IMR-90 (cell line): ENCODE data around the gene TLR10. TPM values are rescaled to one million over a fixed set of nuclear protein-coding genes. Genes with fewer than 3 reads are reported as not detected.

Experiments
- ATAC-seq: fragments of 200-7000 bp; cut with Tn5 transposase; 2 replicates; pipeline ENCODE4 v1.9.1; 2020; ENCODE audit warnings: low read depth, mild to moderate bottlenecking, moderate library complexity
- BruUV-seq: library from RNA; stranded (reverse); fragments of 400-500 nt; replicated peaks from 2 replicates; lab custom pipeline; 2021; lab: Mats Ljungman, UMichigan
- CTCF ChIA-PET: fragments of 300-600 bp; formaldehyde crosslinking; extraction: SDS; loops from one replicate; lab custom pipeline; 2021; ENCODE audit warnings: antibody characterized with exemption; lab: Yijun Ruan, JAX
- POLR2A ChIA-PET: fragments of 300-600 bp; sonication (Branson Sonifier 250); formaldehyde crosslinking; loops from one replicate; lab custom pipeline; 2022; ENCODE audit warnings: antibody characterized with exemption; ENCODE audit not compliant: unreplicated experiment; lab: Charles Lee
- DNase-seq: peaks from one replicate; pipeline ENCODE4 v3.0.0; 2013
- H2AFZ ChIP-seq: replicated peaks from 2 replicates; pipeline ENCODE3; 2013; ENCODE audit warnings: low read length, mild to moderate bottlenecking; ENCODE audit not compliant: poor library complexity
- H2AK5ac ChIP-seq: 2 replicates; pipeline ENCODE4 v1.6.1; 2013; ENCODE audit warnings: low read depth, low read length, inconsistent platforms
- H2AK9ac ChIP-seq: replicated peaks from 2 replicates; pipeline ENCODE3; 2013; ENCODE audit warnings: mild to moderate bottlenecking, low read depth, low read length, moderate library complexity; ENCODE audit not compliant: poor library complexity
- H2BK120ac ChIP-seq: 2 replicates; pipeline ENCODE4 v1.6.1; 2013; ENCODE audit warnings: low read depth, low read length, inconsistent platforms
- H2BK15ac ChIP-seq: 3 replicates; pipeline ENCODE4 v1.6.1; 2013; ENCODE audit warnings: low read depth, low read length, inconsistent platforms
- H2BK20ac ChIP-seq: 2 replicates; pipeline ENCODE4 v1.6.1; 2013; ENCODE audit warnings: low read depth, mild to moderate bottlenecking, inconsistent platforms, low read length, moderate library complexity
- H2BK5ac ChIP-seq: 2 replicates; pipeline ENCODE4 v1.6.1; 2013; ENCODE audit warnings: mild to moderate bottlenecking, low read depth, low read length, inconsistent platforms; ENCODE audit not compliant: poor library complexity, severe bottlenecking
- H3K14ac ChIP-seq: replicated peaks from 2 replicates; pipeline ENCODE4 v1.6.1; 2013; ENCODE audit warnings: low read depth, low read length, inconsistent platforms
- H3K18ac ChIP-seq: 2 replicates; pipeline ENCODE4 v1.6.1; 2013; ENCODE audit warnings: low read depth, low read length, control low read depth
- H3K23ac ChIP-seq: 2 replicates; pipeline ENCODE4 v1.6.1; 2013; ENCODE audit warnings: low read depth, low read length, inconsistent platforms
- H3K27ac ChIP-seq: 2 replicates; pipeline ENCODE4 v1.5.1; 2013; ENCODE audit warnings: mild to moderate bottlenecking, control low read depth, low read length; ENCODE audit not compliant: insufficient read depth
- H3K27me3 ChIP-seq: 2 replicates; pipeline ENCODE4 v1.6.1; 2013; ENCODE audit warnings: low read length; ENCODE audit not compliant: control insufficient read depth, insufficient read depth
- H3K36me3 ChIP-seq: 2 replicates; pipeline ENCODE4 v1.6.1; 2013; ENCODE audit warnings: low read length, mixed read lengths; ENCODE audit not compliant: control insufficient read depth, insufficient read depth
- H3K4ac ChIP-seq: 2 replicates; pipeline ENCODE4 v1.6.1; 2013; ENCODE audit warnings: low read depth, low read length, inconsistent platforms
- H3K4me1 ChIP-seq: 2 replicates; pipeline ENCODE4 v1.6.1; 2013; ENCODE audit warnings: low read length, mixed read lengths; ENCODE audit not compliant: control insufficient read depth, insufficient read depth
- H3K4me2 ChIP-seq: 2 replicates; pipeline ENCODE4 v1.6.1; 2013; ENCODE audit warnings: low read depth, mild to moderate bottlenecking, control low read depth, low read length, moderate library complexity
- H3K4me3 ChIP-seq: 2 replicates; pipeline ENCODE4 v1.5.1; 2013; ENCODE audit warnings: low read depth, mild to moderate bottlenecking, control low read depth, low read length, moderate library complexity; ENCODE audit not compliant: insufficient read depth
- H3K56ac ChIP-seq: 2 replicates; pipeline ENCODE4 v1.6.1; 2013; ENCODE audit warnings: low read length, inconsistent platforms; ENCODE audit not compliant: insufficient read depth; ENCODE audit errors: extremely low read depth
- H3K79me1 ChIP-seq, 2 experiments: 2 replicates each; pipeline ENCODE4 v1.6.1; 2013; ENCODE audit warnings: low read length in 2 of 2, inconsistent platforms in 1 of 2, low read depth in 1 of 2
- H3K9ac ChIP-seq: 2 replicates; pipeline ENCODE4 v1.6.1; 2013; ENCODE audit warnings: low read depth, low read length, control low read depth
- H3K9me1 ChIP-seq: 2 replicates; pipeline ENCODE4 v1.6.1; 2013; ENCODE audit warnings: low read length, inconsistent platforms; ENCODE audit not compliant: insufficient read depth
- H3K9me3 ChIP-seq: 2 replicates; pipeline ENCODE4 v1.6.1; 2013; ENCODE audit warnings: low read length; ENCODE audit not compliant: control insufficient read depth, insufficient read depth
- H4K20me1 ChIP-seq: 2 replicates; pipeline ENCODE4 v1.6.1; 2013; ENCODE audit warnings: low read length, inconsistent platforms; ENCODE audit not compliant: insufficient read depth
- H4K5ac ChIP-seq: 2 replicates; pipeline ENCODE4 v1.6.1; 2013; ENCODE audit warnings: mild to moderate bottlenecking, low read depth, low read length, control low read depth
- H4K8ac ChIP-seq, 2 experiments: 2 replicates each; pipeline ENCODE4 v1.6.1; 2013; ENCODE audit warnings: low read depth in 2 of 2, low read length in 2 of 2, control low read depth in 1 of 2, inconsistent platforms in 1 of 2
- H4K91ac ChIP-seq: 2 replicates; pipeline ENCODE4 v1.6.1; 2013; ENCODE audit warnings: low read depth, low read length, inconsistent platforms; ENCODE audit not compliant: insufficient read depth
- BHLHE40 ChIP-seq: fragments of 150-350 bp; IDR thresholded peaks from 2 replicates; pipeline ENCODE4 v1.6.1; 2016; ENCODE audit warnings: mild to moderate bottlenecking, low read depth, low read length
- CEBPB ChIP-seq: IDR thresholded peaks from 2 replicates; pipeline ENCODE4 v1.6.1; 2012; ENCODE audit warnings: low read depth, low read length, improper control_type of control experiment
- CHD1 ChIP-seq: IDR thresholded peaks from 2 replicates; pipeline ENCODE4 v1.6.1; 2012; ENCODE audit warnings: low read depth, low read length, improper control_type of control experiment
- FOS ChIP-seq: fragments of 150-350 bp; IDR thresholded peaks from 2 replicates; pipeline ENCODE4 v1.6.1; 2016; ENCODE audit warnings: low read depth, low read length
- MAFK ChIP-seq: IDR thresholded peaks from 2 replicates; pipeline ENCODE4 v1.6.1; 2012; ENCODE audit warnings: low read depth, low read length, improper control_type of control experiment
- MAZ ChIP-seq: IDR thresholded peaks from 2 replicates; pipeline ENCODE4 v1.6.1; 2012; ENCODE audit warnings: low read depth, mild to moderate bottlenecking, low read length, improper control_type of control experiment, moderate library complexity, borderline replicate concordance
- MXI1 ChIP-seq: IDR thresholded peaks from 2 replicates; pipeline ENCODE4 v1.6.1; 2012; ENCODE audit warnings: low read depth, mild to moderate bottlenecking, low read length, moderate library complexity, borderline replicate concordance
- NFE2L2 ChIP-seq: fragments of 150-350 bp; IDR thresholded peaks from 2 replicates; pipeline ENCODE4 v1.6.1; 2016; ENCODE audit warnings: low read depth, mild to moderate bottlenecking, low read length
- POLR2A ChIP-seq: IDR thresholded peaks from 2 replicates; pipeline ENCODE4 v1.6.1; 2012; ENCODE audit warnings: mild to moderate bottlenecking, low read depth, low read length
- RAD21 ChIP-seq: IDR thresholded peaks from 2 replicates; pipeline ENCODE4 v1.6.1; 2012; ENCODE audit warnings: low read length, improper control_type of control experiment
- RCOR1 ChIP-seq: IDR thresholded peaks from 2 replicates; pipeline ENCODE4 v1.6.1; 2012; ENCODE audit warnings: mild to moderate bottlenecking, low read length, improper control_type of control experiment; ENCODE audit not compliant: insufficient replicate concordance
- RFX5 ChIP-seq: IDR thresholded peaks from 2 replicates; pipeline ENCODE4 v1.8.0; 2012; ENCODE audit warnings: low read depth, mild to moderate bottlenecking, low read length, moderate library complexity
- SMC3 ChIP-seq: fragments of 150-350 bp; IDR thresholded peaks from 2 replicates; pipeline ENCODE4 v1.6.1; 2016; ENCODE audit warnings: low read depth, mild to moderate bottlenecking, antibody characterized with exemption, low read length, moderate library complexity
- USF2 ChIP-seq: fragments of 150-350 bp; IDR thresholded peaks from 2 replicates; pipeline ENCODE4 v1.6.1; 2017; ENCODE audit warnings: mild to moderate bottlenecking, antibody characterized with exemption, low read length, low read depth
- WGBS, 2 experiments: methylation state at CpG; one replicate each; pipeline versions ENCODE4 v1.1.5 to v1.1.7; 2013; ENCODE audit warnings: missing lambda C conversion rate in 2 of 2; ENCODE audit not compliant: insufficient read length in 1 of 2; ENCODE audit errors: extremely low coverage in 2 of 2; 5-methylcytosine and 5-hydroxymethylcytosine counted together
- dilution Hi-C: fragments of 300-500 bp; cut with HindIII; formaldehyde crosslinking; loops from one replicate; pipeline ENCODE4 v1.14.3; 2018; ENCODE audit warnings: low sequenced_read_pairs; ENCODE audit not compliant: unreplicated experiment
- in situ Hi-C: fragments of 300-500 bp; cut with MboI; formaldehyde crosslinking; loops from 3 replicates; pipeline ENCODE4 v1.14.3; 2019; ENCODE audit warnings: low sequenced_read_pairs, inconsistent platforms, mixed read lengths
- intact Hi-C: fragments of 100-400 bp; cut with micrococcal nuclease; formaldehyde crosslinking; loops from 2 replicates; pipeline ENCODE4 v1.10.0; 2022
- polyA plus RNA-seq, 3 experiments: library from polyadenylated mRNA; depleted of rRNA; stranded (reverse); fragments of >200 nt; gene quantifications; 2 replicates each; pipeline ENCODE4 v1.2.3, GENCODE V29; 2012; ENCODE audit warnings: low replicate concordance in 1 of 3
- total RNA-seq: library from RNA; depleted of rRNA; stranded (reverse); fragments of >200 nt; gene quantifications from 2 replicates; pipeline ENCODE4 v1.2.3, GENCODE V29; 2012
- TF ChIP-seq, protein P1 (sequence below): fragments of 150-350 bp; IDR thresholded peaks from 2 replicates; pipeline ENCODE4 v1.6.1; 2016; ENCODE audit warnings: low read depth, mild to moderate bottlenecking, low read length, moderate library complexity, borderline replicate concordance
- TF ChIP-seq, protein P2 (sequence below): conservative IDR thresholded peaks from 2 replicates; pipeline ENCODE4 v1.5.1; 2012; ENCODE audit warnings: mild to moderate bottlenecking, low read depth, low read length, improper control_type of control experiment

The TLR10 gene
- total and polyA plus RNA-seq, 2 of the 4 experiments (the other 2 are of a cell fraction) = not detected

DNA sequence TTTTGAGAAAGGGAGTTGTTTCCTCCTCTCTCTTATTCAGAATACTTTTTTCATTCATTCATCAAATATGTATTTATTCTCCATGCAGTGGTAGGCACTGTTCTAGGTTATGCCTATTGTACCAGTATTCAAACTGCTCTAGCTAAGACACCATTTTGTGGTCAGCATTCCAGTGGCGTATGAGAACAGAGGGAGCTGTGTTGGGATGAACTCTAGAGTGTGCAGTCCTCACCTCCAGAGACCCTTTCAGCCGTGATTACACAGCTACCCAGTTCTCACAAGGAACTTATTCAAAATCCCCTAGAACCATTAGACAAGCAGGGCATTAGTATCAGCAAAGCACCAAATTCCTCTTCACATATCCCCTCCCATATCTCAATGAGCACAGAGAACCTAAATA is 17.6 kb upstream of the TLR10 start:
- H4K5ac ChIP-seq = no peak overlapping the region
- H3K9me1 ChIP-seq = no peaks in the 10 kb centered on the region
- no peak overlapping the region for H3K18ac ChIP-seq
- no peaks in the 10 kb centered on the region for H3K4me1 ChIP-seq
- no peak overlapping the region for H2BK15ac ChIP-seq
- no peak overlapping the region for H2BK120ac ChIP-seq
- no peaks in the 10 kb centered on the region; the same call in 1 of the 2 replicates for H3K27me3 ChIP-seq
- H2AK5ac ChIP-seq = no peak overlapping the region
- H3K14ac ChIP-seq = no peak overlapping the region
- dilution Hi-C loops (no loop called here), intact Hi-C loops (loop anchor here (5.0 kb wide), 1 partner anchor 33 kb away; no protein-coding TSS in a partner anchor), in situ Hi-C loops (no loop called here)
- no peak for DNase-seq
- H3K9ac ChIP-seq = no peak overlapping the region
- H4K8ac ChIP-seq = no peak overlapping the region
- H3K4ac ChIP-seq = no peak overlapping the region
- no CpG with 5 or more reads among the region's 2 CpGs for WGBS, 2 experiments
- H3K4me2 ChIP-seq = no peak overlapping the region
- H3K27ac ChIP-seq = no peak overlapping the region
- BruUV-seq = no TSS peak
- TF ChIP-seq MAZ (no peak), RCOR1 (no peak), MAFK (no peak), RFX5 (no peak), RAD21 (no peak), USF2 (no peak), BHLHE40 (no peak), NFE2L2 (no peak), CHD1 (no peak), FOS (no peak), CEBPB (no peak), MXI1 (no peak), SMC3 (no peak), POLR2A (no peak)
- TF ChIP-seq, protein P1, sequence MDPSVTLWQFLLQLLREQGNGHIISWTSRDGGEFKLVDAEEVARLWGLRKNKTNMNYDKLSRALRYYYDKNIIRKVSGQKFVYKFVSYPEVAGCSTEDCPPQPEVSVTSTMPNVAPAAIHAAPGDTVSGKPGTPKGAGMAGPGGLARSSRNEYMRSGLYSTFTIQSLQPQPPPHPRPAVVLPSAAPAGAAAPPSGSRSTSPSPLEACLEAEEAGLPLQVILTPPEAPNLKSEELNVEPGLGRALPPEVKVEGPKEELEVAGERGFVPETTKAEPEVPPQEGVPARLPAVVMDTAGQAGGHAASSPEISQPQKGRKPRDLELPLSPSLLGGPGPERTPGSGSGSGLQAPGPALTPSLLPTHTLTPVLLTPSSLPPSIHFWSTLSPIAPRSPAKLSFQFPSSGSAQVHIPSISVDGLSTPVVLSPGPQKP = no peak
- TF ChIP-seq, protein P2, sequence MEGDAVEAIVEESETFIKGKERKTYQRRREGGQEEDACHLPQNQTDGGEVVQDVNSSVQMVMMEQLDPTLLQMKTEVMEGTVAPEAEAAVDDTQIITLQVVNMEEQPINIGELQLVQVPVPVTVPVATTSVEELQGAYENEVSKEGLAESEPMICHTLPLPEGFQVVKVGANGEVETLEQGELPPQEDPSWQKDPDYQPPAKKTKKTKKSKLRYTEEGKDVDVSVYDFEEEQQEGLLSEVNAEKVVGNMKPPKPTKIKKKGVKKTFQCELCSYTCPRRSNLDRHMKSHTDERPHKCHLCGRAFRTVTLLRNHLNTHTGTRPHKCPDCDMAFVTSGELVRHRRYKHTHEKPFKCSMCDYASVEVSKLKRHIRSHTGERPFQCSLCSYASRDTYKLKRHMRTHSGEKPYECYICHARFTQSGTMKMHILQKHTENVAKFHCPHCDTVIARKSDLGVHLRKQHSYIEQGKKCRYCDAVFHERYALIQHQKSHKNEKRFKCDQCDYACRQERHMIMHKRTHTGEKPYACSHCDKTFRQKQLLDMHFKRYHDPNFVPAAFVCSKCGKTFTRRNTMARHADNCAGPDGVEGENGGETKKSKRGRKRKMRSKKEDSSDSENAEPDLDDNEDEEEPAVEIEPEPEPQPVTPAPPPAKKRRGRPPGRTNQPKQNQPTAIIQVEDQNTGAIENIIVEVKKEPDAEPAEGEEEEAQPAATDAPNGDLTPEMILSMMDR = no peak
- H3K4me3 ChIP-seq = no peak overlapping the region
- ATAC-seq = no peak
- no peak overlapping the region for H2AK9ac ChIP-seq
- no peaks in the 10 kb centered on the region for H3K36me3 ChIP-seq
- H3K56ac ChIP-seq = no peak overlapping the region
- no peak overlapping the region for H2AFZ ChIP-seq
- H2BK5ac ChIP-seq = no peak overlapping the region
- H3K23ac ChIP-seq = no peak overlapping the region
- H3K9me3 ChIP-seq = no peaks in the 10 kb centered on the region
- POLR2A ChIA-PET = no interaction called here
- CTCF ChIA-PET = no interaction called here
- no peaks in the 10 kb centered on the region for H4K20me1 ChIP-seq
- no peak overlapping the region for H4K91ac ChIP-seq
- H2BK20ac ChIP-seq = no peak overlapping the region
- H3K79me1 ChIP-seq = no peaks in the 10 kb centered on the region
